Measurements from ENCODE around the gene USP35.

The USP35 gene

DNA sequence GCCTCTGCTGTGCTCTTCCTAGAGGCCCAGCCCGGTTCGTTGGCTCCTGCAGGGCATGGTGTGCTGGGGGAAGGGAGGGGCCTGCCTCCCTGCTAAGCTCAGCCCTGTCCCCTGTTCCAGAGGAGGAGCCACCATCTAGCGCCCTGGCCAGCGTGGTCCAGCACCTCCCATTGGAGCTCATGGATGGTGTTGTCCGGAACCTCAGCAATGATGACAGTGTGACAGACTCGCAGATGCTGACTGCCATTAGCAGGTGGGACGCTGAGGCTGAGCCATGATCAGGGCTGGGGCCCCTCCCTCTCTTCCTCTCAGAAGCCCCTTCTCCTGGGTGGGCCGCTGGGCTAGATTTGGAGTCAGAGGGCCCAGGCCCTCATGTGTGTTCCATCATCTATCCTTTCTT lies 9.1 kb downstream of the USP35 start:
- DNase-seq, result no peak

DNA sequence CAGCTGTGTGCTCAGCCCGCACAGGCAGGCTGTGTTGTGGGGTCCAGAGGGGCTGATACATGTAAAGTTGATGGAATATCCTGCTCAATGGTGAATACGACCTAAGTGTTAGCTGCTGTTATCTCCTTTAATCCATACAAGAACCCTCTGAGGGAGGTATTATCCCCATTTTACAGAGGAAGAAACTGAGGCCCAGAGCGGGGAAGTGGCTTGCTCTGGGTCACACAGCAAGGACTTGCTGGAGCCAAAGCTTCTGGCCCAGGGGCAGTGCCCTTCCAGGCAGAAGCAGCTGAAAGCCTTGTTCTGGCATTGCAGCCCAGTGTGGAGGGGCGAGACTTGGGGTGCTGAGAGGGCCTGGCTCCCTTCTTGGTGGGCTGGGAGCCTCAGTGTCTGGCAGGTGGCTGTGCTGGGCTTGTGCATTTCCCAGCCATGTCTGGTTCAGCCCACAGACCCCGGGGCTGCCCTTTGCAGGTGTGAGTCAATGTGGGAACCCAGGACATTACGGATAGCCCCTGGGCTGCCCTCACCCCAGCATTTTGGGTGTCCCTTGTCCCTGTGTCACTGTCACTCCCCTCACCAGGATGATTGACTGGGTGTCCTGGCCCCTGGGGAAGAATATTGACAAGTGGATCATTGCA lies 10.4 kb downstream of the USP35 start:
- DNase-seq, result no peak

DNA sequence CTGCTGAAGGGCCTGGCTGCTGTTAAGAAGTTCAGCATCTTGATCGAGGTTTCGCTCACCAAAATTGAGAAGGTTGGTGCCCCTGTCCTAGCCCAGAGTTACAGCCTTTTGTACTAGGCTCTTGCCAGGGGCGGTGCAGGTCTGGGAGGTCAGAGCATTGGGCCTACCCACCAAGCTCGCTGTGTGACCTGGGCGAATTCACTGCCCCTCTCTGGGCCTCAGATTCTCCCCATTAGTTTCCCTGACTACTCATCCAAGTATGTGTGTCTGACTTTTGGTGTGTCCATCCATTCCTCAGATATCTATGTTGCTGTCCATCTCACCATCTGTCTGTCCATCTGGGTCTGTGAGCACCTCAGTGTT lies 10.9 kb downstream of the USP35 start:
- DNase-seq, result no peak

DNA sequence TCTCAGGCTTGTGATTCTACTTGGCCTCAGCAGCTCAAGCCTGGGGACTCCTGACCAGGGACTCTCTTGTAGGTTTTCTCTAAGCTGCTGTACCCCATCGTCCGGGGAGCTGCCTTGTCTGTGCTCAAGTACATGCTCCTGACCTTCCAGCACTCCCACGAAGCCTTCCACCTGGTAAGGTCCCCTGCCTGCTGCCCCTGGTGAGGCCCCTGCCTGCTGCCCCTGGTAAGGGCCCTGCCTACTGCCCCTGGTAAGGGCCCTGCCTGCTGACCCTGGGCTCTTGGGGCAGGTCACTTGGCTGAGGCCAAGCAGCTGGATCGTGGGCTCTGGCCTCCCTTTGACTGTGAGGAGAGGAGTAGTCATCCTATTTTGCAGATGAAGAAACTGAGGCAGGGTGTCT lies 11.3 kb downstream of the USP35 start:
- no peak for DNase-seq

GRCh38 chr11:78200553-78200952 lies 11.8 kb downstream of the USP35 start:
- DNase-seq, result no peak

DNA sequence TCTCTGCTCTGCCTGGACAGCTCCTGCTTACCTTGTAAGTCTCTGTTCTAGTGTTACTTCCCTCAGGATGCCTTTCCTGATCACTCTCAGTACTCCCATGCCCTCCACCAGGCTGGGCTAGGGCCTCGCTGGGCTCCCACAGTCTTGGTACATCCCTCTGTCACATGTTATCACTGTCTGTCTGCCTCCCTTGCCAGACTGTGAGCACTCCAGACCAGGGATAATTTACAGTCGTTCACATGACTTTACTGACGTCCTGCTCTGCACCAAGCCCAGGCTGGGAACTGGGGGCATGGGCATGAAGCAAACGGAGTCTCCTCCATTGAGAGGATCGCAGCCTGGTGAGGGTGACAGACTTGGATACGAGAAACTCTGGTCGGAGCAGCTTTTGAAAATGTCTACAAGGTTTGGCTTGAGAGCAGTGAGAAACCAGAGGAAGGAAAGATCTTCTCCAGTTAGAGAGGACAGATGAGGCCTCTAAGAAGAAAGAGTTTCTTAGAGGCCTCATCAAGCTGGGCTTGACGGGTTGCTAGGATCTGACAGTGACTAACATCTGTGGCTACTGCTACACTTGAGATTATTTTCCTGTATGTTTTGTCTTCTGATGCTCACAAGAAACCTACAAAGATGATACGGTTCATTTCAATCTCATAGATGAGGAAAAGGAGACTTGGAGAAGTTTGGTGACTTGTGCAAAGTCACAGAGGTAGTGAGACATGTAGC lies 12.5 kb downstream of the USP35 start:
- no peak for DNase-seq

- DNase-seq, result peak; percentile 41 to 50
These were observed 14.0 kb downstream of the USP35 start for GRCh38 chr11:78202733-78203167.

DNA sequence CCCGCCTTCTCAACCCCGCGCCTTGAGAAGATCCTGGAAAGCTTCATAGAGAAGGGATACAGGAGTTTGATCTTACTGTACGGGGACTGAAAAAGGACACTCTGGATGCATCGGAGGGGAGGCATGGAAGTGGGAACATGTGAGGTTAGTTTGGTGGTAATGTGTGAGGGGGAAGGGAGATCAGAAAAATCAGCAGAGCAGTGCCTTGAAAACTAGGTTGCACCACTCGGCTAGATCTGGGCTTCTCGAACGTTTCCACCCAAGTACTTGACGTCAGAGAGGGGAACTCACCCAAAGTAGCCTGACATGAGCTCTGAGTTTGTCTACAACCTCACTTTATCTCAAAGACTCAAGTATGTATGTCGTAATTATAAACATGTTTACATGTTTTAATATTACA lies 14.5 kb downstream of the USP35 start:
- peak; percentile 41 to 42 for DNase-seq

- no peak for DNase-seq
These were observed 16.5 kb downstream of the USP35 start for GRCh38 chr11:78205256-78205655.

- DNase-seq, result no peak
These were observed 17.0 kb downstream of the USP35 start for GRCh38 chr11:78205691-78206090.

DNA sequence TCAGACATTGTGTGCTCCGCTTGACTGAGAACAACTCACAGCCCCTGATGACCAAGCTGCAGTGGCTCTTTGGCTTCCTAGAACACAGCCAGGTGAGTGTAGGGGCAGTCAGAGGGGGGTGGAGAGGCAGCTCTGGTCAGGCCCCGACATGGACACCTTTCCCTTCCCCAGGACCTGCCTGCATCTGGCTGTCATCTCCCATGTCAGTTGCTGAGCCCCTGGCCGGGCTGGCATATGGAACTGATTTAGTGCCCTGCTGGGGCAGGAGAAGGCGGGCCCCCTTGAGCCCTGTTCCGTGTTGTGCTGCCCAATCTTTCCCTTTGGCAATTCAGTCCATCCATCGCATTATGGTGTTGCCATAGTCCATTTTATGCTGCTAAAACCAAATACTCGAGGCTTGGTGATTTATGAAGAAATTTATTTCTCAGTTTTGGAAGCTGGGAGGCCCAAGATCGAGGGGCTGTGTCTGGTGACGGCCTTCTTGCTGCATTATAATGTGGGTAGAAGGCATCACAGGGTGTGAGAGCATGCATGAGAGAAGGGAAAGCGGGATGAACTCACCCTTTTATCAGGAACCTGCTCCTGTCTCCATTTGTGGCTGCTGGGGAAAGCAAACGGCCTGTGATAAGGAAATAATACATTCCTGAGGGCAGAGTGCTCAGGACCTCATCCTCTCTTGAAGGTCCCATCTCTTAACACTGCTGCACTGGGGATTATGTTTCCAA lies 19.0 kb downstream of the USP35 start:
- no peak for DNase-seq

GRCh38 chr11:78208257-78209165 lies 19.8 kb downstream of the USP35 start:
- DNase-seq, result no peak

DNA sequence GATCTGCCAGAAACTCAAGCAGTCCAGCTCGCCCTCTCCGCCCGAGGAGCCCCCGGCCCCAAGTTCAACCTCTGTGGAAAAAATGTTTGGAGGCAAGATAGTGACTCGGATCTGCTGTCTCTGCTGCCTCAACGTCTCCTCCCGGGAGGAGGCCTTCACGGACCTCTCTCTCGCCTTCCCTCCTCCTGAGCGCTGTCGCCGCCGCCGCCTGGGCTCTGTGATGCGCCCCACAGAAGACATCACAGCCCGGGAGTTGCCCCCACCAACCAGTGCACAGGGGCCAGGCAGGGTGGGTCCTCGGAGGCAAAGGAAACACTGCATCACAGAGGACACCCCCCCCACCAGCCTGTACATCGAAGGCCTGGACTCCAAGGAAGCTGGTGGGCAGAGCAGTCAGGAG lies 20.8 kb downstream of the USP35 start:
- no peak for DNase-seq

DNA sequence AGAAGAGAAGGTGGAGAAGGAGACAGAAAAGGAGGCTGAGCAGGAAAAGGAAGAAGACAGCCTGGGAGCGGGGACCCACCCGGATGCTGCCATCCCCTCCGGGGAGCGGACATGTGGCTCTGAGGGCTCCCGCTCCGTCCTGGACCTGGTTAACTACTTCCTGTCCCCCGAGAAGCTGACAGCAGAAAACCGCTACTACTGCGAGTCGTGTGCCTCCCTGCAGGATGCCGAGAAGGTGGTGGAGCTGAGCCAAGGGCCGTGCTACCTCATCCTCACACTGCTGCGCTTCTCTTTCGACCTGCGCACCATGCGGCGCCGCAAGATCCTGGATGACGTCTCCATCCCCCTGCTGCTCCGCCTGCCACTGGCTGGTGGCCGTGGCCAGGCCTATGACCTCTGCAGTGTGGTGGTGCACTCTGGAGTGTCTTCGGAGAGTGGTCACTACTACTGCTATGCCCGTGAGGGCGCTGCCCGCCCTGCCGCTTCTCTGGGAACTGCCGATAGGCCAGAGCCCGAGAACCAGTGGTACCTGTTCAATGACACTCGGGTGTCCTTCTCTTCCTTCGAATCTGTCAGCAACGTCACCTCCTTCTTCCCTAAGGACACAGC lies 21.4 kb downstream of the USP35 start:
- DNase-seq, result no peak

DNA sequence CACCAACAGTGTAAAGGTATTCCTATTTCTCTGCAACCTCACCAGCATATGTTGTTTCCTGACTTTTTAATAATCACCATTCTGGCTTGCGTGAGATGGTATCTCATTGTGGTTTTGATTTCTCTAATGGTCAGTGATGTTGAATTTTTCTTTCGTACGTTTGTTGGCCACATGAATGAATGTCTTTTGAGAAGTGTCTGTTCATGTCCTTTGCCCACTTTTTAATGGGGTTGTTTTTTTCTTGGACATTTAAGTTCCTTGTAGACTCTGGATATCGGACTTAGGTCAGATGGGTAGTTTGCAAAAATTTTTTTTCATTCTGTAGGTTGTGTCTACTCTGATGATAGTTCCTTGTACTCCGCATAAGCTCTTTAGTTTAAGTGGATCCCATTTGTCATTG lies 22.8 kb downstream of the USP35 start:
- no peak for DNase-seq

GRCh38 chr11:78212586-78213371 lies 24.1 kb downstream of the USP35 start:
- DNase-seq, result no peak

- DNase-seq, result no peak
These were observed 25.0 kb downstream of the USP35 start for GRCh38 chr11:78213526-78214330.

DNA sequence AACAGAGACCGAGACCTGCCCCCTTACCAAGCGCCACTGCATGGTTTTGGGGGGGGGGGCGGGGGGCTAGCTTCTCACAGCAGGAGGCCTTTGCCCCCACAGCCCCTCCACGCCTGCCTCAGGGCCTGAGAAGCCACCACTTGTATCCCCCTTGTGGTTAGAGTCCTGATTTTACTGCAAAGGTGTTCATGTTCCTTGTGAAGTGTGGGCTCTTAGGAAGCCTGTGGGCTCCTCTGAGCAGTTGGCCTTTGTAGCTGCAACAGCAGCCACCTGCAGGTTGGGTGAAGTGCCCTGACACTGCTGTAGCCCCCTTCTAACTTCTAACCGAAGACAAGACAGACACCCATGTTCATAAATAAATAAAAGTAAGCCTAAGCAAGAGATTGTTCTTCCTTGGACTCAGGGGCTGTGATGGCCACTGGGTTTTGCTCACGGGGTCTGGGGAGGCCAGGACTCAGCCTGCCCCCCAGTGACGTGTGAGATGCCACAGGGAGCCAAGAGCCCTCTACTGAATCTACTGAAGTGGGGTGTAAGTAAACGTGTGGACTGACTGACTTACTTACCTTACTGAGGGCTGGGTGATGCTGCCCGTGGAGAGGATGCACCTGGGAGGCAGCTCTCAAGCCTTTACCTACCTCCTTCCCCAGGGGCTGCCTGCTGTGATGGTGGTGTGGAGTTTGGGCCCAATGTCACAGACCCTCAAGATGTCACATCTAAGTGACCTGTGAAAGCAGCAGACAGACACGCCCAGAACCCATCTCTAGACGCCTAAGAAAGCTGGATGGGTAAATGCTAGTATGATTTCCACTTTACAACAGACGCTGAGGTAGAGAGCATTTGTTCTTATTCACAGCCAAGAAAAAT lies 25.8 kb downstream of the USP35 start:
- no peak for DNase-seq

DNA sequence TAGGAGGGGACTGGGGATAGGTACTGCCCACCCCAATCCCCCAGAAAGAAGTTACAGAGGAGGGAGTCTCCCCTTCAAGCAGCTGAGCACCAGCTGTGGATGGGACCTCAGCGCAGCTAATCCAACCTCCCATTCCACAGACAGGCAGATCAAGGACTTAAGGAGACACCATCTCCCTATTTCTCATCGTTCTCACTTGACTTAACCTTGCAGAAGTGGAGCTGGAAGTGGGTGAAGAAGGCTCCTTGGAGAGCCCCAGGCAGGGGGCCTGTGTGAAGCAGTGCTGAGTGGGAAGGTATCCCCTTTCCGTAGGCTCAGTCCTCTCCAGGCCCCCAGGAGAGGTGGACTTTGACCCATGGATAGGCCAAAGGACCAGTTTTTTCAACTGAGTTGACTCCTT lies 27.3 kb downstream of the USP35 start:
- no peak for DNase-seq

Measured in activated CD4-positive, alpha-beta T cell treated with anti-CD3 and anti-CD28 coated beads, Interleukin-2, amount 50 U/mL, for 4 hours (primary cell).